UCSD-AML1 (cell line): ENCODE data around the gene NLRP1.

Experiments
- DNase-seq: peaks from one replicate; lab custom pipeline; 2025; ENCODE audit not compliant: unreplicated experiment; lab: John Stamatoyannopoulos, UW

The NLRP1 gene

GRCh38 chr17:5480962-5481361, 103.3 kb downstream of the NLRP1 start:
- no peak for DNase-seq

GRCh38 chr17:5478992-5479391, 105.3 kb downstream of the NLRP1 start:
- DNase-seq, result no peak

- no peak for DNase-seq
Observed at GRCh38 chr17:5473906-5474305, 110.4 kb downstream of the NLRP1 start.

DNA sequence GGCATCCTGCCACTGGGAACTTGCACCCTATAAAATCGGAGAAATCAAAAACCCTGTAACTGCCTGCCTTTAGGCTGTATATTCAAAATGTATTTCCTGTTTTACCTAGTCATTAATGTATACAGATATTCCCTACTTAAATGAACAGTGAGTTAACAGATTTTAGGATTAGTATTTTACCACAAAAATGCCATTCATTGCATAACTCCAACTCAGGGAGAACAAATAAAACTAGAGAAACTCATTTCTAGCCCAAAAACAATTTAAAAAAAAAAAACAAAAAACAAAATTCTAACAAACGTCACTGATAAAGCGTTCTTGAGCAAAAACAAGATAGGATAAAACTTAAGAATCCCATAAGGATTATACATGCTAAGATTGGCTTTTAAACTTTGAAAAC, 111.8 kb downstream of the NLRP1 start:
- DNase-seq, result no peak

- no peak for DNase-seq
Observed at GRCh38 chr17:5468075-5468473, 116.2 kb downstream of the NLRP1 start.

DNA sequence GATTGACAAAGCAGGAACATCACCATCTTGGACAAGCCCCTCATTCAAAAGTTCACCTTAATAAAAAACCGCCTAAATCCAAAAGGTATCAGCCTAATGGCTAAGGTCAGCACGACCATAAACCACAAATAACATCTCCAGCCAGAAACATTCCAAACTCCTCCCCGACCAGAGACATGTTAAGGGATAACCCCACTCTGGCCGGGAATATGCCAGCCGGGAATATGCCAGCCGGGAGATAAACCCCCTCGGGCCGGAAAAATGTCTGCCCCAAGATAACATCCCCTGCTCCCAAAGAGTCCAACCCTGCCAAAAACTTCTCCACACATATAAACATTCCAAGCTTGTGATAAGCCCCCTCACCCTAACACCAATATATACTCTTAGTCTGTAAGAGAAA, 116.9 kb downstream of the NLRP1 start:
- no peak for DNase-seq

GRCh38 chr17:5466295-5466694, 118.0 kb downstream of the NLRP1 start:
- DNase-seq, result no peak

DNA sequence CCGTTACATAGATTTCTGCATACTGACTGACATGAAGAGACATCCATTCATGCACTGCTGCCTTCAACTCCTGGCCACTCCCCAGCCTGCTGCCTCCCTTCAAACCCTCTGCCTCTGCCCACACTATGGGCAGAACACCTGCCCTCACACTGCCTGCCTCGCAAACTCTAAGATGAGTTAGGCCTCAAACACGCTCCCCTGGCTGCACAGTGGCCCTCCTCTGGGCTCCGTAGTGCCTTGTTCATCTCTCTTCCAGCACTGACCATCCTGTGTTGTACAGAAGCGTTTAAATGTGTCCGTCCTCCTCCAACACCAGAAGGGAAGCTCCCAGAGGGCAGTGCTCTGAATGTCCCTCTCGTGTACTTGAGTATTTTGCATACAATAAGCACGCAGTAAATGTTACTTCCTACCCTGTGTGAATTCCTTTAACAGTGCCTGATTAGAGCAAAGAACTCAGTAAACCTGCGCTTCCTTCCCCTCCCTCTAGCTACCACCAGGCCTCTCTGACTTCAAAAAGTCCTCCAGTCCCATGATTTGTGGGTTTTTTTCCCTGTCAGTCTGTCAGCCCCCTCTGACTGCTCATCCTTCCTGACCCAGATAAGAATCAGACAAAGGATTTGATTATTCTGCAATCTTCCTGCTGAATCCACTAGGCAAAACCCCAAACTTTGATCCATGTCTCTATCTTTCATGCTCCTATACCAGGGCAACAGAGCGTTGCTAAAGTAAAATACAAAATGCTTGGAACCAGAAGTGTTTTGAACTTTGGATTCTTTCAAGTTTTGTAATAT, 119.4 kb downstream of the NLRP1 start:
- no peak for DNase-seq
